Astrocyte (in vitro differentiated cells and primary cell): Measurements from ENCODE around the gene C1QTNF9. TPM values are rescaled to one million over a fixed set of nuclear protein-coding genes. Genes with fewer than 3 reads are reported as not detected.

Experiments used
- DNase-seq: peaks from one replicate; pipeline ENCODE4 v3.0.0-alpha.2; 2010; ENCODE audit warnings: low read depth
- FAIRE-seq: peaks from 2 replicates; lab custom pipeline; 2011; peaks lifted over from hg19 to GRCh38; lab: Jason Lieb, UNC
- H2AFZ ChIP-seq: 2 replicates; pipeline ENCODE4 v1.6.0; 2012; ENCODE audit warnings: low read depth, low read length, inconsistent platforms
- H3K27ac ChIP-seq: 2 replicates; pipeline ENCODE4 v1.5.1; 2011; ENCODE audit warnings: low read depth, low read length, inconsistent platforms
- H3K27me3 ChIP-seq: 2 replicates; pipeline ENCODE4 v1.6.0; 2011; ENCODE audit warnings: low read length, inconsistent platforms; ENCODE audit not compliant: insufficient read depth
- H3K36me3 ChIP-seq: 2 replicates; pipeline ENCODE4 v1.5.1; 2011; ENCODE audit warnings: low read length, inconsistent platforms; ENCODE audit not compliant: insufficient read depth
- H3K4me1 ChIP-seq: 2 replicates; pipeline ENCODE4 v1.5.1; 2011; ENCODE audit warnings: low read length, inconsistent platforms; ENCODE audit not compliant: insufficient read depth
- H3K4me2 ChIP-seq: 2 replicates; pipeline ENCODE4 v1.6.0; 2012; ENCODE audit warnings: low read length, inconsistent platforms
- H3K4me3 ChIP-seq: 2 replicates; pipeline ENCODE4 v1.5.1; 2011; ENCODE audit warnings: low read depth, mild to moderate bottlenecking, low read length, inconsistent platforms; ENCODE audit not compliant: insufficient read depth
- H3K79me2 ChIP-seq: 2 replicates; pipeline ENCODE4 v1.6.0; 2012; ENCODE audit warnings: mild to moderate bottlenecking, low read length, inconsistent platforms; ENCODE audit not compliant: insufficient read depth
- H3K9ac ChIP-seq: 2 replicates; pipeline ENCODE4 v1.6.0; 2012; ENCODE audit warnings: mild to moderate bottlenecking, low read length, inconsistent platforms
- H3K9me3 ChIP-seq: 2 replicates; pipeline ENCODE4 v1.5.1; 2012; ENCODE audit warnings: low read depth, mild to moderate bottlenecking, low read length, inconsistent platforms; ENCODE audit not compliant: insufficient read depth
- H4K20me1 ChIP-seq: 2 replicates; pipeline ENCODE4 v1.6.0; 2012; ENCODE audit warnings: low read length, inconsistent platforms; ENCODE audit not compliant: insufficient read depth
- H3K27ac Mint-ChIP-seq: one replicate; pipeline ENCODE4 v1.8.0; 2021; ENCODE audit warnings: mild to moderate bottlenecking, mixed read lengths; ENCODE audit not compliant: unreplicated experiment
- H3K27me3 Mint-ChIP-seq: one replicate; pipeline ENCODE4 v1.8.0; 2021; ENCODE audit warnings: low read depth, mixed read lengths; ENCODE audit not compliant: unreplicated experiment
- H3K36me3 Mint-ChIP-seq: one replicate; pipeline ENCODE4 v1.8.0; 2021; ENCODE audit warnings: low read depth, mixed read lengths; ENCODE audit not compliant: unreplicated experiment
- H3K4me1 Mint-ChIP-seq: one replicate; pipeline ENCODE4 v1.8.0; 2021; ENCODE audit warnings: low read depth, mixed read lengths; ENCODE audit not compliant: unreplicated experiment
- H3K4me3 Mint-ChIP-seq: one replicate; pipeline ENCODE4 v1.8.0; 2021; ENCODE audit warnings: mild to moderate bottlenecking, moderate library complexity, mixed read lengths; ENCODE audit not compliant: unreplicated experiment
- H3K9me3 Mint-ChIP-seq: one replicate; pipeline ENCODE4 v1.8.0; 2021; ENCODE audit warnings: mild to moderate bottlenecking, mixed read lengths; ENCODE audit not compliant: unreplicated experiment
- CTCF ChIP-seq: IDR thresholded peaks from 2 replicates; pipeline ENCODE4 v1.5.1; 2011; ENCODE audit warnings: low read depth, mild to moderate bottlenecking, inconsistent platforms, low read length, moderate library complexity; ENCODE audit not compliant: insufficient read depth
- EZH2 ChIP-seq: IDR thresholded peaks from 2 replicates; pipeline ENCODE4 v1.6.1; 2012; ENCODE audit warnings: mild to moderate bottlenecking, low read length, inconsistent platforms; ENCODE audit not compliant: insufficient read depth
- total RNA-seq: library from RNA; stranded (reverse); gene quantifications from 2 replicates; pipeline ENCODE4 v1.2.1, GENCODE V29; 2021

C1QTNF9 gene
- total RNA-seq, 1 donor from 2014 or later, result not detected

- H3K27ac Mint-ChIP-seq, result no peak overlapping the region
- H3K4me1 Mint-ChIP-seq, result peaks cover 5% of the 10 kb centered on the region
- no peaks in the 10 kb centered on the region for H3K36me3 ChIP-seq
Observed at GRCh38 chr13:24340608-24340955, 31.2 kb downstream of the C1QTNF9 start.

GRCh38 chr13:24341439-24341838 is 32.1 kb downstream of the C1QTNF9 start:
- peaks cover 5% of the 10 kb centered on the region for H3K4me1 Mint-ChIP-seq
- Histone ChIP-seq H2AFZ (no peak overlapping the region), H3K36me3 (no peaks in the 10 kb centered on the region), H3K79me2 (no peaks in the 10 kb centered on the region), H3K27me3 (no peaks in the 10 kb centered on the region), H4K20me1 (no peaks in the 10 kb centered on the region), H3K9ac (no peak overlapping the region), H3K9me3 (no peaks in the 10 kb centered on the region), H3K27ac (no peak overlapping the region), H3K4me1 (no peaks in the 10 kb centered on the region), H3K4me3 (no peak overlapping the region), H3K4me2 (no peak overlapping the region)
- no peak for DNase-seq
- H3K27ac Mint-ChIP-seq, result no peak overlapping the region
- TF ChIP-seq EZH2 (no peak), CTCF (no peak)
- no peak for FAIRE-seq
- H3K36me3 Mint-ChIP-seq, result no peaks in the 10 kb centered on the region
- H3K27me3 Mint-ChIP-seq, result peaks cover 8% of the 10 kb centered on the region
- H3K9me3 Mint-ChIP-seq, result peaks cover 6% of the 10 kb centered on the region
- H3K4me3 Mint-ChIP-seq, result no peak overlapping the region

More at GRCh38 chr13:24340608-24340955, 31.2 kb downstream of the C1QTNF9 start:
- Mint-ChIP-seq H3K4me3 (no peak overlapping the region), H3K9me3 (peaks cover 6% of the 10 kb centered on the region), H3K27me3 (peaks cover 6% of the 10 kb centered on the region), H3K36me3 (no peaks in the 10 kb centered on the region)
- Histone ChIP-seq H3K4me3 (no peak overlapping the region), H2AFZ (no peak overlapping the region), H3K27me3 (no peaks in the 10 kb centered on the region), H3K27ac (no peak overlapping the region), H3K9me3 (no peaks in the 10 kb centered on the region), H3K4me2 (no peak overlapping the region), H3K4me1 (no peaks in the 10 kb centered on the region), H4K20me1 (no peaks in the 10 kb centered on the region), H3K9ac (no peak overlapping the region), H3K79me2 (no peaks in the 10 kb centered on the region)
- TF ChIP-seq CTCF, result no peak
- no peak for TF ChIP-seq EZH2
- FAIRE-seq, result no peak
- DNase-seq, result no peak

DNA sequence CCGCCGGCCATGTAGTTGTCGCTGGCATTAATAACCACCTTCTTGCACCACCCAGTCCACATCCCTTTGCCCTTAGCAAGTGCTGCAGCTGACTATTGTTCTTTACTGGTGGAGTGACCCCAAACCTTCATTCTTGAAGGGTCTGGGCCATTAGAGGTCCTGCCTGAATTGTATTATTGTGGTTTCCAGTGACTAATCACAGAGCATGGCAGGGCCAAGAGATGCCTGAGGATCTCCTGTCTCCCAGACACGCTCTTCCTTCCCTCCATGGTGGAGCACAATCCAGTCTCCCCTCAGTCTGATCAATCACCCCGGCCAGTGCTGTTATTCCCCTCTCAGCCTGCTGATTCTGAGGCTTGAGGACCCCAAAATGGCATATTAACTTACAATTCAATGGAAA is 39.0 kb downstream of the C1QTNF9 start:
- Histone ChIP-seq H3K79me2 (no peaks in the 10 kb centered on the region), H3K4me2 (no peak overlapping the region), H3K4me1 (no peaks in the 10 kb centered on the region), H3K9me3 (no peaks in the 10 kb centered on the region), H3K9ac (no peak overlapping the region), H4K20me1 (no peaks in the 10 kb centered on the region), H2AFZ (no peak overlapping the region), H3K4me3 (no peak overlapping the region), H3K27me3 (no peaks in the 10 kb centered on the region), H3K27ac (no peak overlapping the region), H3K36me3 (no peaks in the 10 kb centered on the region)
- DNase-seq, result no peak
- Mint-ChIP-seq H3K27me3 (peaks cover 12% of the 10 kb centered on the region), H3K9me3 (peaks cover 3% of the 10 kb centered on the region), H3K27ac (no peak overlapping the region), H3K4me3 (no peak overlapping the region), H3K4me1 (no peaks in the 10 kb centered on the region), H3K36me3 (no peaks in the 10 kb centered on the region)
- TF ChIP-seq CTCF, result no peak
- TF ChIP-seq EZH2, result no peak
- FAIRE-seq, result no peak
